CD4-positive, alpha-beta T cell treated with Interleukin-10 for 1 hour (primary cell): ENCODE measurements around the gene SYCE3.
A peak's percentile ranks its signal among the peaks of the same experiment; 100 is the strongest.
"Not testable (repeated sequence)": the region's sequence is repeated elsewhere in the genome, so short reads cannot be mapped to it uniquely, and the experiment has no call there.

ENCODE experiments used
- DNase-seq: peaks from one replicate; pipeline ENCODE4 v3.0.0-alpha.2; 2020

Gene SYCE3

DNA sequence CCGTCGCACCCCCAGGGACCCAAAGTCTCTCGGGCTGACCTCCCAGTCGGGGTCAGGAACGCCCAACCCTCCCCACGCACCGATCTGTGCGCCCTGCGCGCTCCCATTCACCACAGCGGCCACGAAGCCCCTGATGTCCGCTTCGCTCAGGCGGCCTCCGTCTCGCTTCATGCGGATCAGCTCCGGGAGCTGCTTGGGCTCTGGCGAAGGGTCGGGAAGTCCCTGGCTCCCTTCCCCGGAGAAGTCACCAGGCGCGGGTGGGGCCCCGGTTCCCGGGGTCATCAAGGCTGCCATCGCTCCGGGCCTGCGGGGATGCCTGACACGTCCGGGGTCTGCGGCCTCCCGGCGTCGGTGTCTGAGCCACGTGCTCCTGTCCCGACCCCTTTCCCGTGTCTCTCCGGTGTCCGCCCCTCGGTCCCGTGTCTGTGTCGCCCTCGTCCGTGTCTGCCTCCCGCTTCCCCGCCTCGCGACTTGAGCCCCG lies 33.3 kb downstream of the SYCE3 start:
- DNase-seq, result no peak

GRCh38 chr22:50528682-50529415 lies 33.9 kb downstream of the SYCE3 start:
- DNase-seq, result no peak

- no peak for DNase-seq
Measured at GRCh38 chr22:50527921-50528681, 34.6 kb downstream of the SYCE3 start.

DNA sequence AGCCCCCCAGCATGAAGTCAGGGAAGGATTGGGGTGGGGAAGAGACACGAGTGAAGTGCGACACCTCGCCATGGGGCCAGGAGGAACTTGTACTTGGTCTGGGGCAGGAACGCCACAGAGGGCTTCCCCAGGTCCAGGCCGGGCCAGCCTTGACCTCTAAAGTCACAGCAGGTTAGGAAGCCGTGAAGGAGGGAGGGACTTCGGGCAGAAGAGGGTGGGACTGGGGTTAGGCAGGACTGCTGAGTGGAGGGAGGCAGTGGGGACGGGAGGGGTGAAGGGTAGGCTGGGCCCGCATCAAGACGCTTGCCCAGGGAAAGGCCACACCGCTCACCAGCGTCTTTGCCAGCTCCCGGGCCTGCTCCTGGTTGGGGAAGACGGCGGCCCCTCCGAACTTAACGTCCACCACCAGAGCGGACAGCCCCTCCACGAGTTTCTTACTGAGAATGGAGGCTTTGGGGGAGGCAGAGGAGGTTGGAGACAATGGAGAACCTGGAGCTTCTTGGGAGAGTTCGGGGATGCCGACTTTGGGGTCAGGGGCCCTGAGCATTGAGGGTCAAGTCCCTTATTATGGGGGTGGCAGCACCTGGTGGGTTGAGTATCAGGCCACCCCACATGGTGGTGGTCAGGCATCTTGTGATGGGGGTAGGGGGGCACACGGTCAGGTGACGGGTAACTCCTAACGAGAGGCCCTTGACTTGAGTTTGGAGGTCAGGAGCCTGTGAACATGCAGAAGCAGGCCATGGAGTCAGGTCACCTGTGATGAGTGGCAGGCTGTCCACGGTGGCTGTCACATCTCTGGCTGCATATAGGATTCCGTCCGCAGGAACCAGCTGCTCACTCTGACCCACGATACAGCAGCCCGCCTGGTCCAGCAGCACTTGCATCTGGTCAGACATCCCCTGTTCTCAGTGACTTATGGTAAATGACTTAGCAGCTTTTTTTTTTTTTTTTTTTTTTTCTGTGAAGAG lies 35.6 kb downstream of the SYCE3 start:
- peak; percentile 62 for DNase-seq

- peak; percentile 89 for DNase-seq
Measured at GRCh38 chr22:50526108-50526833, 36.4 kb downstream of the SYCE3 start.

GRCh38 chr22:50525858-50526107 lies 36.9 kb downstream of the SYCE3 start:
- no peak for DNase-seq

DNA sequence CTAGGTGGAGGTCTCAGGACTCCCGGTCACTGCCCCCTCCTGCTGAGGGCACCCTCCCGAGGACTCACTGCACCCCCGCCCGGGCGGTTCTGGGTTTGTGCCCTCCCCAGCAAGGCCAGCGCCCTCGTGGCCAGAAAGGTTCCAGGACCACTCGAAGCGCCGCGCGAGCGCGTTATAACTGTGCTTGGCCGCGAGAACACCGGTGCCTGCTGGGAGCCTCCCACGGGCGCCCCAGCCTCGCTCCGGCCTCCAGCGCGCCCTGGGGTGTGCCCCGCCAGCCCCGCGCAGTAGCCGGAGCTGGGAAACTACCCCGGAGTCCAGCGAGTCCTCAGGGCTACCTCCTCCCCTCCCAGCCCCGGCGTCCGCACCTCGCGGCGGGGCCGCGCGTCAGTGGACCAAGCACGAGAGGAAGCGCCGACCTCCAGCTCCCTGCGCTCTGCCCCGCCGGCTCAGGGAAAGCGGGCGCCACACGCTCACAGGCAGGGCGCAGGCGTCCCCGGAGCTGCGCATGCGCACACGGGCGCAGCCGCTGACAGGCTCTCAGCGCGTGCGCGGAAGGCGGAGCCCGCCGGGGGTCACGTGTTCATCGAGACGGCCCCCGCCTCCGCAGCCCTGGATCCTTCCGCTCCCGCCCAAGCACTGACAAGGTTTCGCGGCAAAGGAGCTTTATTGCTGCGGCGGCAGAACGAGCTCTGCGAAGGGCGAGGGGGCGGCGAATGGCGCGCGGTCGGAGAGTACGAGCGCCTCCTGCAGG lies 37.4 kb downstream of the SYCE3 start, which contains the start of gene SCO2:
Gene SCO2, minus strand, starts transcription at position 495 of the 754 bp plus-strand sequence. CDS start 1,187 bp downstream, outside the sequence.
- DNase-seq, result peak; percentile 98

DNA sequence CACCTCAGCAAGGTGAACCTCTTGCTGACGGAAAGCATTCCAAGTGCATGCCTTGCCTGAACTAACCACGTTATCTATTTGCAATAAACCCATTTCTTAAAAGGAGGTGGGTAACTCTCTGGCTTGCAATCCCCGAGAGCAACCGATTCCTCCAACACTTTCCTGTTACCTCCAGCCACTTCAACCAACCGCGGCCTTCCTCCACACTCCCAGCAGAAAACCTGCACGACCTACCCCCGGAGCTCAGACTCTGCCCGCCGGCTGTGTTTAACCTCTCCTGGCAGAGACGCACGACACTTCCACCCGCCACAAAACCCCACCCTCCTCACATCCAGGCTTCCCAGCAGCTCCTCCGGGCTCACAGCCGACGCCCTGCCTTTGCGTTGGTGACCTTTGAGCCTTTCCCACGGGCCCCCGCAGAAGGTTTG lies 38.0 kb downstream of the SYCE3 start:
- no peak for DNase-seq

DNA sequence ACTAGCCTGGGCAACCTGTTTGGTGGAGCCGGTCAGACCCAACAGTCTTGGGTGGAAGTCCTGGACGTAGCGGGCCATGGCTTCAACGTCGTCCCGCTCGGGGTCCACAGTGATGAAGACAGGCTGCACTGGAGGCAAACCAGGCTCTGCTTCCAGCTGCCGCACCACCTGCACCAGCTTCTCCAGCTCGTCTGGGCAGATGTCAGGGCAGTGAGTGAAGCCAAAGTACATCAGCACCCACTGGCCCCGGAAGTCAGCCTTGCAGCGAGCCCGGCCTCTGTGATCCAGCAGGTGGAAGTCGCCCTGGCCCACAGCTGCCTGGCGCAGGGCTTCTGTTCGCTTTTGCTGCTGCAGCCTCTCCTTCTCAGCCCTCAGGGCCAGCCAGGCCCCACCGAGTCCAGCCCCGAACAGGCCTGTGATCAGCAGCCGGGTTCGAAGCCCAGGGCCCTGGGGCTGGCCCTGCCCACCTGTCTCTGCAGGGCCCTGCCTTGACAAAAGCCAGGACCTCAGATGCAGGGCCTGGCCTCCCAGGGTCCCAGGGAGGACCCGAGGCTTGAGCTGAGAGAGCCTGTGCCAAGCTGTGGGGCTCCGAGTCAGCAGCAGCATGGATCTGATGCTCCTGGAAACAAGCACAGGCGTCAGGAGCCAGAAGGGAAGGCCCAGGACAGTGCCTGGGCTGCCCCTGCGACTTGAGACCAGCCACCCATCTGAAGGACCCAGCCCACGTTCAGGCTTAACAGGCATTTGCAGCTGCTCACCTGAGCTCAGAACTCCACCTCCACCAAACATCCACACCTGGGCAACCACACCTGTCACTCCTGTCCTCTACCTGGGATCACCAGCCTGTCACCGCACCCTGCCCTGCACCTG lies 38.7 kb downstream of the SYCE3 start:
- no peak for DNase-seq

GRCh38 chr22:50523458-50523805 lies 39.3 kb downstream of the SYCE3 start:
- no peak for DNase-seq

- DNase-seq, result no peak
Measured at GRCh38 chr22:50522806-50523438, 39.8 kb downstream of the SYCE3 start.

DNA sequence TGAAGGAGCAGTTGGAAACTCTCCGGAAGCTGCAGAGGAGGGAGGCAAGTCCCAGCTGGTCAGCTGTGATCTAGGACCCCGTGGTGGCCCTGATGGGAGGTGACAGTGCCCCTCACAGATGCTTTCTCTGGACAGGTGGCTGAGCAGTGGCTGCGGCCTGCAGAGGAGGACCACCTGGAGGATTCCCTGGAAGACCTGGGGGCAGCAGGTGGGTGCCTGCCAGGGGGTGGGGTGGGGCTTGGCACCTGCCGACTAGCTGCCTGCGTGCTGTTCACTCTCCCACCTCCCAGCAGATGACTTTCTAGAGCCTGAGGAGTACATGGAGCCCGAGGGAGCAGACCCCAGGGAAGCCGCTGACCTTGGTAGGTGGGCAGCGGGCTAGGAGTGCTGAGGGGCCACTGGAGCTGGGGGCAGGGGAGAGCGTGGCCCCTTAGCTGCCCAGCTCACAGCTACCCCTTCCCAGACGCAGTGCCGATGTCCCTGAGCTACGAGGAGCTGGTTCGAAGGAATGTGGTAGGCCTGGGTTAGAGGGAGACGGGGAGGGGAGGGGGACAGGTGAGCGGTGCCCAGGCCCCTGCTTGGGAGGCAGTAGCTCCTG lies 40.4 kb downstream of the SYCE3 start:
- DNase-seq, result no peak

DNA sequence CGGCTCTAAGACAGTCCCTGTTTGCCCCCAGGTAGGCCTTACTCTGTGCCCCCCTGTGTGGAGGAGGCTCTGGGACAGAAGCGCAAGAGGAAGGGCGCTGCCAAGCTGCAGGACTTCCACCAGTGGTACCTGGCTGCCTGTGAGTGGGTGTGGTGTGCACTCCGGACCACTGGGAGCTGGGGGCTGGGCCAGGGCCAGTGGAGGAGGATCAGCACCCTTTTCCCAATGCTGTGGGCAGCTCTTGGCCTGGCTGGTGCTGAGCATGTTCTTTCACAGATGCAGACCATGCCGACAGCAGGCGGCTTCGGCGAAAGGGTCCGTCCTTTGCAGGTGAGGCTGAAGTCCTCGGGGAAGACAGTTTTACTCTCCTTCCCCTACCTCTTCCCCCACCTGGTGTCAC lies 41.0 kb downstream of the SYCE3 start:
- no peak for DNase-seq

DNA sequence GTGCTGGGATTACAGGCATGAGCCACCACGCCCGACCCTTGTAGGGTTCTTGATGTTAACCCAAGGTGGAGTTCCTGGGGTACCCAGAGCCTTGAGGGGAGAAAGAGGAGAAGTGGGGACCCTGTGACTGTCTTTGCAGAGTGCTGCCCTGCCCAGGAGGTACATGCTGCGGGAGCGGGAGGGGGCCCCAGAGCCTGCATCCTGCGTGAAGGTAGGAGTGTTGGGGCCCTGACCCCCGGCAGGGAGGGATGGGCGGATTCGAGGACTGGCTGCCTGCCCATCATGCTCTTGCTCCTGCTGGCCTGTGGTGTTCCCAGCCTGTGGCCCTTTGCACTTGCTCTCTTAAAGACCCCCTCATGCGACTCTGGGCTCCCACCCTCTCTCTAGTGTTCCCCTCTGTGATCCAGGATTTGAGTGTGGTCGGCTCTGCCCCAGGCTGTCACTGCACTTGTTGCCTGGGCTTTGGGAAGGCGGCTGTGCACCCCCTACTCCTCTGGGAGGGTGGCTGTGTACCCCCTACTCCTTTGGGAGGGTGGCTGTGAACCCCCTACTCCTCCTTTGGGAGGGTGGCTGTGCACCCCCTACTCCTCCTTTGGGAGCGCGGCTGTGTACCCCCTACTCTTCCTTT lies 41.8 kb downstream of the SYCE3 start:
- no peak for DNase-seq

DNA sequence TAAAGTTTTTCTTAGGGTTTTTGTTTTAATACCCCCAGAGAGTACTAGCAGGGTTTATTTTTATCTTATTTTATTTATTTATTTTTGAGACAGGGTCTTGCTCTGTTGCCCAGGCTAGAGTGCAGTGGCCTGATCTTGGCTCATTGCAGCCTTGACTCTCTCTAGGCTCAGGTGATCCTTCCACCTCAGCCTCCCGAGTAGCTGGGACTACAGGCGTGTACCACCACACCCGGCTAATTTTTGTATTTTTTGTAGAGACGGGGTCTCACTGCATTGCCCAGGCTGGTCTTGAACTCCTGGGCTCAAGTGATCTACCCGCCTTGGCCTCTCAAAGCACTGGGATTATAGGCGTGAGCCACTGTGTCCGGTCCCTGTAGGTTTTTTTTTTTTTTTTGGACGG lies 42.5 kb downstream of the SYCE3 start:
- not testable (repeated sequence) for DNase-seq

GRCh38 chr22:50519151-50519550 lies 43.6 kb downstream of the SYCE3 start:
- no peak for DNase-seq

DNA sequence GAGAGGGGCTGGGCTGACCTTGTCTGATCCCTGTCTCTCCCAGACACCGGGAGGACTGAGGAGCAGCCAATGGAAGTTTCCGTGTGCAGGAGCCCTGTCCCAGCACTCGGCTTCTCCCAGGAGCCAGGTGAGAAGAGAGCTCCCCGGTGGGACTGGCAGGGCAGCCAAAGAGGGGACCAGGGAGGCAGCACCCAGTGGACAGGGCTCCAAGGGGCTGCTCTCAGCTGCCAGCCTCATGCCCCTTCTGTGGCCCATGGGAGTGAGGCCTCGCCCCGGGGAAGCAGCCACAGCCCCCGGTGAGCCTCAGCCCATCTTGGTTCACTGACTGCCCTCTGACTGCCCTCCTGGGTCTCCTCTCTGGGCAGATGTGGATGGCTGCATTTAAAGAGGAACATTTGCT lies 44.1 kb downstream of the SYCE3 start:
- DNase-seq, result no peak

DNA sequence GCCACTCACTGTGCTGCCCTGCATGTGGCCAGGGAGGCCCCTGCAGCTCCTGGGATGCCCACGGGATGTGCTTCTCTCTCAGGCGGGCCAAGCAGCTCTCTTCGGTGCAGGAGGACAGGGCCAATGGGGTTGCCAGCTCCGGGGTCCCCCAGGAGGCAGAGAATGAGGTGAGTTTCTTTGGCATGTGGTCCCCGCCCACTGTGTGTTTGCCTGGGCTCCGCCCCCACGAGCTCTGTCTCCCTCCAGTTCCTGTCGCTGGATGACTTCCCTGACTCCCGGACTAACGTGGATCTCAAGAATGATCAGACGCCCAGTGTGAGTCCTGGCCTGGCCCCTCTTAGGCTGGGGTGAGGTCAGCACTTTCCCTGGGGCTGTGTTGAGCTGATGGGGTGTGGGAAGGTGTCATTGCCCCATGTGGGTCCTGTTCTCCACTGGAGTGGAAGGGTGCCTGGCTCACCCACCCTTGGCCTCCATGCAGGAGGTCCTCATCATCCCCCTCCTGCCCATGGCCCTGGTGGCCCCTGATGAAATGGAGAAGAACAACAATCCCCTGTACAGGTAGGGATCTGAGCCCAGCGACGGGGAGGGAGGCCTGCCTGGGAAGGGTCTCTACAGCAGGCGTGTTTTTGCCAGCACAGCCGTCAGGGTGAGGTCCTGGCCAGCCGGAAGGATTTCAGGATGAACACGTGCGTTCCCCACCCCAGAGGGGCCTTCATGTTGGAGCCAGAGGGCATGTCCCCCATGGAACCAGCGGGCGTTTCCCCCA lies 45.0 kb downstream of the SYCE3 start:
- DNase-seq, result no peak

DNA sequence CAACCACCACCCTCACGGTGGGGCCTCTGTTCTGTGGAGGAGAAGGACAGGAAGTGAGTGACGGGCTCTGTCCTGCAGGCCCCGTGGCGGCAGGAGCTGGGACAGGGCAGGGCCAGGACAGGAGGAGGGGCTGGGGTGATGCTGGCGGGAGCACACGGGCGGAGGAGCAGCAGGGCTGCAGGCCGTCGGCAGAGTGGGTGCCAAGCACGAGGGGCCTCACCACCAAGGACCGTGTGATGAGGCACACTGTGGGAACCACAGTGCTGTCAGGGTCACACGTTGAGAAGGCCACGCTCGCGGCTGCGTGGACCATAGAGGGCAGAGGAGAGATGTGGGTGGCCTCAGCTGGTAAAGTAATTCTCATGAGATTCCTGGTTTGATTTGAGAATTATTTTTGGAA lies 45.8 kb downstream of the SYCE3 start:
- DNase-seq, result no peak
